HG03457 (cell line): ENCODE measurements around the gene BGN.

ENCODE experiments used
- ATAC-seq: cut with Tn5 transposase; IDR thresholded peaks from one replicate; pipeline ENCODE4 v1.9.1; 2021; ENCODE audit warnings: moderate number of reproducible peaks; ENCODE audit not compliant: unreplicated experiment

BGN gene

DNA sequence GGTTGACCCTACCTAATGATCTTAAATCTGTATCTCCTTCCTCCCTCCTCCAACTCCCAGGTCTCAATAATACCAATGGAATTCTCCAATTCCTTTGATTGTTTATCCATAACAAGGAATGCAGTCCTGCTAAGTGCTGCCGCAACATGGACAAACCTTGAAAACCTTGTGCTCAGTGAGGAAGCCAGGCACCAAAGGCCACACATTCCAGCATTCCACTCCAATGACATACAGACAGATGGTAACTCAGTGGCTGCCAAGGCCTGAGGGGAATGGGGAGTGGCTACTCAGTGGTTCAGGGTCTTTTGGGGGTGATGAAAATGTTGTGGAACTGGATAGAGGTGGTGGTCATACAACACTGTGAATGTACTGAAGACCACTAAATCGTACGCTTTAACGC lies 34.8 kb upstream of the BGN start:
- no peak for ATAC-seq

- no peak for ATAC-seq
These were observed 34.0 kb upstream of the BGN start for GRCh38 chrX:153460826-153461225.

- ATAC-seq: no peak
These were observed 32.5 kb upstream of the BGN start for GRCh38 chrX:153462291-153462690.

GRCh38 chrX:153463031-153463430 lies 31.7 kb upstream of the BGN start:
- ATAC-seq: no peak

- no peak for ATAC-seq
These were observed 31.2 kb upstream of the BGN start for GRCh38 chrX:153463556-153463955.

DNA sequence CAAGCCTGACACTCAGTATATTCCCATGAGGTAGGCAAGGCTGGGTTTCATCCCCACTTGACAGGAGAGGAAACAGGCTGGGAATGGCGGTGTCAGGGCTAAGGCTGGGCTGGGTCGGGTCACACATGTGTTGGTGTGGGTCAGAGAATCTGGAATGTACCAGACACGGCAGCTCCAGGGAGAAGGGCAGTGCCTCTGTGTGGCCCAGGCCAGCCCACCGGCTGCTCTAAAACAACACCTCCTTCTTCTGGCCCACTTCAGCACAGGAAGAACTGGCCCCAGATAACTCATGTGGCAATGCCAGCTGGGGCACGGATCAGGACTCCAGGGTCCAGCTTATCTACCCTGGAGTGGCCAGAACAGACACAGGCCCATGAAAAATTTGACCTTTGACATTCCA lies 30.7 kb upstream of the BGN start:
- no peak for ATAC-seq

DNA sequence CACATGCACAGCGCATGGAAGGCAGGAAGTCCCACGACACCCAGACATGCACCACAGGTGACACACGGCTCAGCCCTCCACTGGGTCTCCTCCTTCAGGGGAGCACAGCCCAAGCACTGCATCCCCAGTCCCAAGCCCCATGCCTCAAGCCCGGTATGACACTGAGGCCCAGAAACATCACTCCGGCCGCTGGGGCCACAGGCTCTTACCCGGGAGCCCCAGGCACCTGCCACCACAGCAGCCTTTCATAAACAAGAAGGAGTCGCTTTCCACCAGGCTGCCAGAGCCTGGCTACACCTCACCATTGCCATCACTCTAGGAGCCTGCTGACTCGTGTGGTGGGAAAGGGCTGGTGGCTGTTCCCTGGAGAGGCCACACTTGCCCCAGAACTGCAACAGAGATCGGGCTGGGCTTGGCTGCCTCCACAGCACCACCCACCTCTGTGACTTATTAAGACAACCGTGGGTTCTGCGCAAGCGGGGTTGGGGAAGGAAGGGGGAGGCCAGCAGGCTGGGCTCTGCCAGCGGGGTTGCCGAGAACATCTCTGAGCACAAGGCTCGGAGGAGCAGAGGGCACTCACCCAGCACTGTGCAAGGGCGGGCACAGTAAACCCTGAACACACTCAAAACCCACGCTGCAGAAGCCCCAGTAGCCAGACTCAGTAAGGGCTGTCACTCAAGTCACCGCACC lies 28.9 kb upstream of the BGN start:
- ATAC-seq: no peak

GRCh38 chrX:153468008-153468580 lies 26.7 kb upstream of the BGN start:
- no peak for ATAC-seq

DNA sequence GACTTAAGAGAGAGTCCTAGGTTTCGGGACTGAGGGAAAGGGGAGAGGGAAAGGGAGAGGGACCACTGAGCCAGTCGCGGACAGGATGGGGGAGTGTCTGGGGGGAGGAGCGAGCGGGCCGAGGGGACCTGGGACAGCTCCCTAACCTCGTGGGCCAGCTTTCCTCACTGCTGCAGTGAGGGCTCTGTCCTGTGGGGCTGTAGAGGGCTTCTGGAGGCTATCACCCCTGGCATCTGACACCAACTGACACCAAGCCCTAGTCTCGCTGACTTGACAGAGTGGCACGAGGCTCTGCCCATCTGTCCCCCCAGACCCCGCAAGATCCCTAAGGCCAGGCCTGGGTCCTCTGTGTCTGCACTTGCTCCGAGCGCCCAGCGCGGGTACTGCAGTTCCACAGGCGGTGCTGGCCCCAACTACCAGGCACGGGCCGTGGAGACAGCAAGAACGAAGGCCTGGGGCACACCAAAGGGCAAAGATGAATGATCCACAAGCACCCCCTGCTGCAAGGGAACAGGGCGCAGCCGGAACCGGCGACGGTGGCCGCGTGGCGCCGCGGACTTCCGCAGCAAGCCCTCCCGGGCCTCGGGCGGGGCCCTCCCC lies 24.9 kb upstream of the BGN start:
- peak; percentile 24 for ATAC-seq

DNA sequence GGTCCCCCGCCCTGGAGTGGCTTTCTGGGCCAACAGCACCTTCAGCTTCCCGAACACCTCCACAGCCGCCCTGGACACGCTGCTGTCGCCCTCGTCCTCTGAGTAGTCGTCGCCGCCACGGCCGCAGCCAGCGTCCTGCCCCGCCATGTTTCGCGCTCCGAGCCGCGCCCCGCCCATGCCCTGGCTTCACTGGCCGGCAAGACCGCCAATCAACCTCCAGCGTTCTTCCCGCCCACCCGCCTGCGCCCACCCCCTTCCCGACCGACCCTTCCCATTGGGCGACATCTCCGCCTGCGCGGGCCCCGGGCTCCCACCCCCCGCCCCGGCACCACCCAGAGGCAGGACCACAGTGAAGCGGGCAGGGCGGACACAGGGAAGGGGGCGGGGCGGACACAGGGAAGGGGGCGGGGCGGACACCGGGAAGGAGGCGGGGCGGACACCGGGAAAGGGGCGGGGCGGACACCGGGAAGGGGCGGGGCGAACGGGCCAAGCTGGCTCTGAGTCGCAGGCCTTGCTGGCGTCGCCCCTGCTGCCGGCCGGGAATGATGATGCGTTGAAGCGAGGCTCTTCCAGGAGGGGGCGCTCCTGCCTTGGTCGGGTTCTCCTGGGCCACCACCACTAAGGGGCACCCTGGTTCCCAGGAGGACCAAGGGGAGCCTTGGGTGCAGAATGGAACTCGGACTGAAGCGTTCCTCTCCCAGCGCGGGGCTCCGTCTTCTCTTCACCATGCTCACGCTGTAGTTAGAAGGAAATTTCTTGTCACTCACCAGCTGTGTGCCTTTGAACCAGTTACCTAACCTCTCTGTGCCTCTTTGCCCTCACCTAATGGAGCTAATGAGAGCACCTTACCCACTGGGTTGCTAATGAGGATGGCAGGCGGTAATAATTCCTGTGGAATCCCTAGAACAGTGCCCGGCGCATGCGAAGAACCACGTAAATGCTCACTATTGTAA lies 24.1 kb upstream of the BGN start, which contains the start of gene HAUS7:
HAUS7 (minus strand) TSS at position 166 of the 953 bp plus-strand sequence; CDS start at position 147, 19 bp downstream.
- ATAC-seq: peak; percentile 75

- ATAC-seq: no peak
These were observed 23.0 kb upstream of the BGN start for GRCh38 chrX:153471663-153472280.

DNA sequence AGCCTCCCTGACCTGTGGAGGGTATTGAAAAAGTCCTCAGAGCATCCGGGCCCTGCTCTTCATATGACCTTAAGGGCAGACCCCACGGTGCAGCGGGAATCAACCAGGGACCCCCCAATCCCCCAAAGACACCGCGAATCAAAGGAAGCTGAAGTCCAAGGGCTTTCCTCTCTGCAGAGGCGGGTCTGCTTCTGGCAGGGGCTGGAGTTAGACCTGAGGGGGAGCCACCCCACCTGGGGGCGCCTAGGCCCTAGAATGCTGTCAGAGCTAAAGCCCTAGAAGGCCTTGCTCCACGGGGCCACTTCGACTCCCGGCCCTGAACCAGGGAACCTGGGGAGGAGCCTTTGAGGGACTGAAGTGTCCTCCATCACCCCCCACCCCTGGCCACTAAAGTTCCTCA lies 21.7 kb upstream of the BGN start:
- no peak for ATAC-seq

GRCh38 chrX:153474266-153474665 lies 20.5 kb upstream of the BGN start:
- ATAC-seq: no peak

- ATAC-seq: no peak
These were observed 20.1 kb upstream of the BGN start for GRCh38 chrX:153474718-153475117.

DNA sequence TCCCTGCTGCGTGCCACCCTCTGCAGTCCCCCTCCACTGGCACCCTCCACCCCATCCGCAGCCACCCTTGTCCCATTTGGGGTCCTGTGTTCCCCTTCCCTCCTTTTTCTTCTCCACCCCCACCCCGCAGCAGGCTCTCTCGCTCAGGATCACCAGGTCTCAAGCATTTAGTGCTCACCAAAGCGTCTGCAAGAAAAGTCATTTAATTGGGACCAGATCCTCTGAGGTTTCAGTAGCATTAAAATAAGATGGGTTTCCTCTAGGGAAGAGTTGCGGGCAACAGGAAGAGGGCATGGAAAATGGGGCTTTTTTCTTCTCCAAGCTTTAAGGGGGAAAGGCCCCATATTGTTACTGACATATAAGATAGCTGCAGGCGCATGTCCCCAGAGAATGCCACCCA lies 19.5 kb upstream of the BGN start:
- no peak for ATAC-seq

DNA sequence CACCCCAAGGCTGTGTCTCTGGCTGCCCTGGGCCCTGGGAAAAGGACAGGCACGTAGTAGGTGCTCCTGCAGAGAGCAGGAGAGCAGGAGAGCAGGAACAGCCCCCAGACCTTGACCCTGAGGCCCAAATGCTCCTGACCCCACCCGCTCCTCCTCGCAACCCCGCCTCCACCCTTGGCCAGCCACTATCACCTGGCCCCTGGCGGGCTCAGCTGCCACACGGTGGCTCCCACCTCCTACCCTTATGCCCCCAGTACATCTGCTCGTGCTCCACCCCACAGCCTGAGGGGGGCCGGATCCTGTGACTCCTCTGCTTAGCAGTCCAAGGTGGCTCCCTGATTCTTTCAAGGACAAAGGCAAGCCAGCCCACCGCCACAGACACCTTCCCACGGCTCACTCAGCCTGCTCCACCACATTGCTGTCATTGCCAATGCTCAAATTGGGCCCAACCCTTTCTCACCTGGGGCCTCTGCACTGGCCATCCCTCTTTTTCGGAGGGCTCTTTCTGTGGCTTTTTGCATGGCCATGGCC lies 19.0 kb upstream of the BGN start:
- ATAC-seq: no peak

GRCh38 chrX:153476666-153477363 lies 18.0 kb upstream of the BGN start:
- no peak for ATAC-seq

DNA sequence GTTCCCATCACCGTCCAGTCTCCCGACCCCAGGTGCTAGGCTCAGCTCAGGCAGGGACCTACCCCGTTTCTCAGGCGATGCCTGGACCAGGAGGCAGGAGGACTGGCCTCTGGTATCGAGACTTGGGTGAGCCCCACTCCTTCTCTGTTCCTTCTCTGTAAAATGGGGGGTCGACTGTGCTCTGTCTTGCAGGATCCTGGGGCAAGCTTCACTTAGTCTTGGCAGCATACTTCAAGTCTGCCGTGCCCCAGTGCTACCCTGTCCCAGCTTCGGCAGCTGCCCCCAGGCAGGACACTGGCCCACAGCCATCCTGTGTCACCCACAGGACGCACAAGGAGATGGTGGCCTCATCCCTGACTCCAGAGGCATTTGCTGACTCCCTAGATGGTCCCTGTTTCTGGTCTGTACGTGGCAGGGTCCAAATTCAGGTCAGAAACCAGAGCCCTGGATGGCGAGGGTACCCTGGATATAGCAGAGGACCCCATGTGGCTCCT lies 17.4 kb upstream of the BGN start:
- ATAC-seq: no peak

GRCh38 chrX:153477901-153478300 lies 16.9 kb upstream of the BGN start:
- no peak for ATAC-seq

DNA sequence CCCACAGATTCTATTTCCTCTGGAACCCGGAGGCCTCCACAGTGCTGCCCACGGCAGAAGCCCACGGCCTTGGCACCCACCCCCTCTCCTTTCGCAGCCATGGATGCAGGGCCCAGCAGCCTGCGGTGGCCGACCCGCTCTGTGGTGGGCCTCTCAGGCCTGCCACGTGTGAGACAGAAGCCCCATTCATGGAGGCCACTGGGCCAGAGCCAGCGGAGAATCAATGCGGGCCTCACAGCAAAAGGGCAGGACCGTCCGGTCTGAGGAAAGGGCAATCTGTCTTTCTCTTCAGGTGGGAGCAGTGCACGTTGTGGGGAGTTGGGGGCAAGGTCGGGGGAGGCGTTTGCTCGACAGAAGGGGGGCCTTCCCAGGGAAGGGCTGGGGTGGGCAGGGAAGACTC lies 16.0 kb upstream of the BGN start:
- ATAC-seq: no peak
